Measurements from ENCODE around the gene ZNF774. TPM values are rescaled to one million over a fixed set of nuclear protein-coding genes. Genes with fewer than 3 reads are reported as not detected.
"Not testable (repeated sequence)": the region's sequence is repeated elsewhere in the genome, so short reads cannot be mapped to it uniquely, and the experiment has no call there.

The ZNF774 gene
- polyA plus RNA-seq, 3 donors from 2014 or later: 0.16 TPM; not detected in 2

GRCh38 chr15:90402223-90402622 lies 50.1 kb downstream of the ZNF774 start:
- peaks cover 0 to 3% (median 0%) of the 10 kb centered on the region in 3 donors for H3K36me3 Mint-ChIP-seq
- DNase-seq: no peak
- H3K9me3 Mint-ChIP-seq: no peaks in the 10 kb centered on the region
- peaks cover 3 to 9% (median 6%) of the 10 kb centered on the region in 3 donors for H3K27me3 Mint-ChIP-seq (ENCODE audit: low read depth in 3 of 3)
- peaks cover 87 to 96% of the 10 kb centered on the region in 2 donors for H3K4me1 Mint-ChIP-seq
- H3K27ac Mint-ChIP-seq: peak overlapping the region; percentile 82 to 100 (median 99)
- H3K4me3 Mint-ChIP-seq: peak overlapping the region; percentile 78 to 92 (median 87)

- Mint-ChIP-seq H3K9me3 (no peaks in the 10 kb centered on the region), H3K27me3 (ENCODE audit: low read depth in 3 of 3) (peaks cover 3 to 11% (median 6%) of the 10 kb centered on the region in 3 donors), H3K4me3 (peak overlapping the region; percentile 78 to 92 (median 87)), H3K27ac (peak overlapping the region; percentile 82 to 100 (median 99)), H3K4me1 (peaks cover 90 to 99% of the 10 kb centered on the region in 2 donors), H3K36me3 (peaks cover 0 to 3% (median 0%) of the 10 kb centered on the region in 3 donors)
- DNase-seq: no peak
Measured at GRCh38 chr15:90402767-90403166, 50.7 kb downstream of the ZNF774 start.

- peaks cover 7 to 18% (median 8%) of the 10 kb centered on the region in 3 donors for H3K27me3 Mint-ChIP-seq (ENCODE audit: low read depth in 3 of 3)
- no peaks in the 10 kb centered on the region for H3K9me3 Mint-ChIP-seq
- no peak for DNase-seq
- peaks cover 97 to 99% of the 10 kb centered on the region in 2 donors for H3K4me1 Mint-ChIP-seq
- peak overlapping the region; percentile 82 to 89 (median 88) for H3K27ac Mint-ChIP-seq
- H3K4me3 Mint-ChIP-seq: peak overlapping the region in 4 of 5 donors; percentile 6 to 48 (median 18)
- H3K36me3 Mint-ChIP-seq: peaks cover 4 to 6% (median 6%) of the 10 kb centered on the region in 3 donors
Measured at GRCh38 chr15:90405055-90405607, 53.0 kb downstream of the ZNF774 start.

- Mint-ChIP-seq H3K4me3 (peak overlapping the region; percentile 62 to 83 (median 79)), H3K4me1 (peaks cover 92 to 97% of the 10 kb centered on the region in 2 donors), H3K9me3 (no peaks in the 10 kb centered on the region), H3K27ac (peak overlapping the region; percentile 80 to 99 (median 88)), H3K27me3 (ENCODE audit: low read depth in 3 of 3) (peaks cover 3 to 9% (median 5%) of the 10 kb centered on the region in 3 donors), H3K36me3 (peaks cover 9 to 11% (median 9%) of the 10 kb centered on the region in 3 donors)
- no peak for DNase-seq
Measured at GRCh38 chr15:90407336-90407735, 55.3 kb downstream of the ZNF774 start.

GRCh38 chr15:90407871-90408317 lies 55.8 kb downstream of the ZNF774 start:
- H3K36me3 Mint-ChIP-seq: peaks cover 9 to 11% (median 9%) of the 10 kb centered on the region in 3 donors
- H3K4me3 Mint-ChIP-seq: peak overlapping the region; percentile 62 to 83 (median 79)
- peaks cover 92 to 97% of the 10 kb centered on the region in 2 donors for H3K4me1 Mint-ChIP-seq
- H3K9me3 Mint-ChIP-seq: no peaks in the 10 kb centered on the region
- peak; percentile 89 to 90 (median 89) for DNase-seq
- peaks cover 3 to 9% (median 5%) of the 10 kb centered on the region in 3 donors for H3K27me3 Mint-ChIP-seq (ENCODE audit: low read depth in 3 of 3)
- peak overlapping the region; percentile 80 to 99 (median 88) for H3K27ac Mint-ChIP-seq

GRCh38 chr15:90408657-90409056 lies 56.6 kb downstream of the ZNF774 start:
- H3K4me3 Mint-ChIP-seq: peak overlapping the region; percentile 62 to 83 (median 79)
- DNase-seq: no peak
- H3K27me3 Mint-ChIP-seq (ENCODE audit: low read depth in 3 of 3): peaks cover 3 to 9% (median 5%) of the 10 kb centered on the region in 3 donors
- no peaks in the 10 kb centered on the region for H3K9me3 Mint-ChIP-seq
- peaks cover 9 to 11% (median 9%) of the 10 kb centered on the region in 3 donors for H3K36me3 Mint-ChIP-seq
- H3K27ac Mint-ChIP-seq: peak overlapping the region; percentile 80 to 99 (median 88)
- H3K4me1 Mint-ChIP-seq: peaks cover 94 to 98% of the 10 kb centered on the region in 2 donors

GRCh38 chr15:90409587-90409986 lies 57.5 kb downstream of the ZNF774 start:
- H3K27me3 Mint-ChIP-seq (ENCODE audit: low read depth in 3 of 3); DNase-seq; H3K9me3 Mint-ChIP-seq: not testable (repeated sequence)
- Mint-ChIP-seq H3K36me3 (peaks cover 9 to 11% (median 9%) of the 10 kb centered on the region in 3 donors), H3K4me3 (peak overlapping the region; percentile 76 to 82 (median 77)), H3K4me1 (peaks cover 94 to 98% of the 10 kb centered on the region in 2 donors), H3K27ac (peak overlapping the region; percentile 82 to 99 (median 92))

- H3K4me3 Mint-ChIP-seq: peak overlapping the region in 2 of 5 donors; percentile 76 to 77
- not testable (repeated sequence) for DNase-seq
Measured at GRCh38 chr15:90410316-90410715, 58.2 kb downstream of the ZNF774 start.

GRCh38 chr15:90411176-90411575 lies 59.1 kb downstream of the ZNF774 start:
- peaks cover 94 to 98% of the 10 kb centered on the region in 2 donors for H3K4me1 Mint-ChIP-seq
- H3K27me3 Mint-ChIP-seq (ENCODE audit: low read depth in 3 of 3): peaks cover 3 to 9% (median 5%) of the 10 kb centered on the region in 3 donors
- no peaks in the 10 kb centered on the region for H3K9me3 Mint-ChIP-seq
- peaks cover 9 to 11% (median 9%) of the 10 kb centered on the region in 3 donors for H3K36me3 Mint-ChIP-seq
- H3K27ac Mint-ChIP-seq: peak overlapping the region; percentile 76 to 94 (median 86)
- DNase-seq: no peak
- H3K4me3 Mint-ChIP-seq: peak overlapping the region; percentile 15 to 84 (median 44)

More at GRCh38 chr15:90410316-90410715, 58.2 kb downstream of the ZNF774 start:
- Mint-ChIP-seq H3K4me1 (peaks cover 92 to 98% of the 10 kb centered on the region in 2 donors), H3K36me3 (peaks cover 9 to 11% (median 9%) of the 10 kb centered on the region in 3 donors), H3K27ac (peak overlapping the region; percentile 82 to 99 (median 92))
- not testable (repeated sequence) for H3K9me3 Mint-ChIP-seq; H3K27me3 Mint-ChIP-seq (ENCODE audit: low read depth in 3 of 3)

Other genes starting within 250 kb of the ZNF774 start
- gene IDH2, start 249.8 kb upstream of the ZNF774 start, polyA plus RNA-seq: 100 to 1,000 TPM; 160 to 330 (median 218) TPM
- 10 to 100 TPM in 2 of 3 donors, 1 to 10 TPM in 1; 3.3 to 12.1 (median 11.4) TPM for gene SEMA4B, start 151.0 kb upstream of the ZNF774 start, polyA plus RNA-seq
- 100 to 1,000 TPM; 219 to 304 (median 265) TPM for gene CIB1, start 118.3 kb upstream of the ZNF774 start, polyA plus RNA-seq
- 1 to 10 TPM in 2 of 3 donors, under 1 TPM in 1; 0.82 to 5.9 (median 1.4) TPM for gene GDPGP1, start 118.1 kb upstream of the ZNF774 start, polyA plus RNA-seq
- gene TTLL13, start 102.7 kb upstream of the ZNF774 start, polyA plus RNA-seq: 1 to 10 TPM in 1 of 3 donors, under 1 TPM in 2; 0.23 to 2.0 (median 0.24) TPM
- 10 to 100 TPM; 20.2 to 32.1 (median 26.0) TPM for gene NGRN, start 86.6 kb upstream of the ZNF774 start, polyA plus RNA-seq
- 100 to 1,000 TPM; 179 to 346 (median 238) TPM for gene IQGAP1, start 36.0 kb downstream of the ZNF774 start, polyA plus RNA-seq
- gene CRTC3, start 177.6 kb downstream of the ZNF774 start, polyA plus RNA-seq: 10 to 100 TPM; 10.9 to 35.3 (median 11.0) TPM

Data from immature natural killer cell (primary cell).